ENCODE data around the gene GXYLT1. TPM values are rescaled to one million over a fixed set of nuclear protein-coding genes. Genes with fewer than 3 reads are reported as not detected.
"Not testable (repeated sequence)": the region's sequence is repeated elsewhere in the genome, so short reads cannot be mapped to it uniquely, and the experiment has no call there.

The GXYLT1 gene
- total RNA-seq, 2 experiments from 2014 or later: 7.0 to 8.3 TPM

DNA sequence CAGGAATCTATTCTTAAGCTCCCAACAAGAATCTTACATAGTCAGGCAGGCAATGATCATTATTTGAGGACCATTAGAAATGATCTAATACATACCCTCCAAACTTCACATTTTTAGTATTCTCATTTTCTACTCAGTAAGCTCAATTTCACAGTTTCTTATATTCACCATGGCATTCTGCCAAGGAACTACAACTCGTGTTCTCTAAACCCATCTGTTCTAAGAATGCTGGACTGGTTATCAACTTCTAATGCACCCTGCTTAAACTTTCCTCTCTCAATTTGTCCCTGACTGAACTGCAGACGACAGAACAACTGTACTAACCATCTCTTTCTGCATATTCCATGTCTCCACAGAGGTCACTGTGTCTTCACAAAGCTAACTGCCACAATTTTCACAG lies 58.6 kb downstream of the GXYLT1 start:
- Mint-ChIP-seq H3K27me3 (no peaks in the 10 kb centered on the region), H3K4me1 (ENCODE audit: low read depth) (peaks cover 2% of the 10 kb centered on the region), H3K4me3 (no peak overlapping the region), H3K36me3 (peaks cover 30% of the 10 kb centered on the region), H3K27ac (no peak overlapping the region), H3K9me3 (no peaks in the 10 kb centered on the region)
- CTCF ChIA-PET: interaction anchor here (0.8 kb wide), 1 partner anchor 75 kb away, joined by 3 read pairs; no protein-coding TSS in a partner anchor
- intact Hi-C loops (cut with micrococcal nuclease): no loop called here
- POLR2A ChIA-PET: interaction anchor here (1.0 kb wide), 1 partner anchor 21 kb away, joined by 3 read pairs; no protein-coding TSS in a partner anchor
- no peak for DNase-seq

- Mint-ChIP-seq H3K36me3 (peaks cover 30% of the 10 kb centered on the region), H3K27me3 (no peaks in the 10 kb centered on the region), H3K4me3 (no peak overlapping the region), H3K4me1 (ENCODE audit: low read depth) (peaks cover 2% of the 10 kb centered on the region), H3K9me3 (no peaks in the 10 kb centered on the region), H3K27ac (no peak overlapping the region)
- ChIA-PET CTCF (no interaction called here), POLR2A (no interaction called here)
- no peak for DNase-seq
- intact Hi-C loops (cut with micrococcal nuclease): no loop called here
These were observed 59.1 kb downstream of the GXYLT1 start for GRCh38 chr12:42085594-42085993.

DNA sequence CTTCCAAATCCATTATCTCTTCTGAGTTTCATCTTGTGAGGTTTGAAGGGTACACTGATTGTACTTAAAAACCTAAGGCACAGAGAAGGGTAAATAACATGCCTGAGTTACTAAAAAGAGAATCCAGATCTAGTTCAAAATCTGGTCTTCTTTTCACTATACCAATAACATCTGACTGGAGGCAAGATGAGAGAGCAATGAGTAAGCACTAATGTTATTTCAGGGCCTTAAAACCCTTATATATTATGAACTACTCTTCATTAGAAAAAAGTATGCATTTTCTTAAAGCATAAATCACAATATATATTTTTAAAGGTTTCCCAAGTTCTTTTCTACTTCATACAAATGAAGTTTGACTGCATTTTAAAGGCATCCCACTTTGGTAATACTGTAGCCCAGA lies 60.2 kb downstream of the GXYLT1 start:
- Mint-ChIP-seq H3K9me3 (no peaks in the 10 kb centered on the region), H3K4me1 (ENCODE audit: low read depth) (peaks cover 2% of the 10 kb centered on the region), H3K27me3 (no peaks in the 10 kb centered on the region), H3K36me3 (peaks cover 24% of the 10 kb centered on the region), H3K4me3 (no peak overlapping the region), H3K27ac (no peak overlapping the region)
- intact Hi-C loops (cut with micrococcal nuclease): no loop called here
- CTCF ChIA-PET: no interaction called here
- POLR2A ChIA-PET: no interaction called here
- DNase-seq: no peak

GRCh38 chr12:42076976-42077375 lies 67.7 kb downstream of the GXYLT1 start:
- ChIA-PET CTCF (no interaction called here), POLR2A (no interaction called here)
- Mint-ChIP-seq H3K4me3 (no peak overlapping the region), H3K36me3 (no peaks in the 10 kb centered on the region), H3K27me3 (no peaks in the 10 kb centered on the region), H3K4me1 (ENCODE audit: low read depth) (no peaks in the 10 kb centered on the region), H3K27ac (no peak overlapping the region), H3K9me3 (no peaks in the 10 kb centered on the region)
- DNase-seq: no peak
- intact Hi-C loops (cut with micrococcal nuclease): no loop called here

DNA sequence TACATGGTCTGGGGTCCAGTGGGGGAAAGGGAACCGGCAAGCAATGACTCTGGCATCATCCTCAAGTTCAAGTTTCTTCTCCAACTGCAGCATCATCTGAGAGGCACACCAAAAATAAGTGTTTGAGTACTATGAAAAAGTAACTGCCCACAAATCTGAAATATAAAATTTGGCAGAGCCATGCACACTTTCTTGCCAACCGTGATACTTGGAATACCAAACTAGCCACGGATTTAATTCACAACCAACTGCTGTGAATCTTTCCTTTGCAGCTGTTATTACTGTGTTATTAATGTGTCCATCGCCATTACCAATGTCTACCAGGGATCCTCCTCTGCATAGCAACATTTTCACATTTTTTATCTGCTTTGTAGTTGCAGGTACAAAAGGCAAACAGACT lies 74.6 kb downstream of the GXYLT1 start:
- ChIA-PET CTCF (no interaction called here), POLR2A (no interaction called here)
- H3K4me3 Mint-ChIP-seq: no peak overlapping the region
- no peaks in the 10 kb centered on the region for H3K27me3 Mint-ChIP-seq
- no peaks in the 10 kb centered on the region for H3K36me3 Mint-ChIP-seq
- no peak overlapping the region for H3K27ac Mint-ChIP-seq
- intact Hi-C loops (cut with micrococcal nuclease): no loop called here
- DNase-seq: no peak
- H3K4me1 Mint-ChIP-seq (ENCODE audit: low read depth): no peaks in the 10 kb centered on the region
- no peaks in the 10 kb centered on the region for H3K9me3 Mint-ChIP-seq

- H3K36me3 Mint-ChIP-seq: no peaks in the 10 kb centered on the region
- CTCF ChIA-PET: no interaction called here
- no peak for DNase-seq
- intact Hi-C loops (cut with micrococcal nuclease): no loop called here
- H3K27me3 Mint-ChIP-seq: peaks cover 6% of the 10 kb centered on the region
- POLR2A ChIA-PET: no interaction called here
- no peak overlapping the region for H3K4me3 Mint-ChIP-seq
- H3K4me1 Mint-ChIP-seq (ENCODE audit: low read depth): no peaks in the 10 kb centered on the region
- H3K27ac Mint-ChIP-seq: no peak overlapping the region
- H3K9me3 Mint-ChIP-seq: no peaks in the 10 kb centered on the region
These were observed 85.5 kb downstream of the GXYLT1 start for GRCh38 chr12:42059127-42059526.

DNA sequence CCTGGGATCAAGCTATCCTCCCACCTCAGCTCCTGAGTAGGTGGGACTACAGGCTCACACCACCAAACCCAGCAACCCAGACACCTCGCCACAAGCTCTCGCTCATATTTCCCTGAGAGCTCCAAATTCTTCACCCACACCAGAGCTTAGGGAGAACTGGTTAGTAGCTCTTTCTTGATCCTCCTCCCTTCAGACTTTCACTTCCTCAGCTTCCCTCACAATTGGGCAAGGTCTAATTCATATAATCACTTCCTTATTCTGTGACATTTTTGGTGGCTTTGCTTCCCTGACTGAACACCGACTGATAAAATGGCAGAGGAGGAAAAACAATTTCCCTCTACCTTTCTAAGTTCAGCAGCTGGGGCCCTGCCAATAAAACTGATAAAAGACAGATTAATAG lies 88.5 kb downstream of the GXYLT1 start:
- no peak for DNase-seq
- POLR2A ChIA-PET: no interaction called here
- H3K4me1 Mint-ChIP-seq (ENCODE audit: low read depth): no peaks in the 10 kb centered on the region
- CTCF ChIA-PET: no interaction called here
- no peaks in the 10 kb centered on the region for H3K36me3 Mint-ChIP-seq
- no peak overlapping the region for H3K27ac Mint-ChIP-seq
- no peak overlapping the region for H3K4me3 Mint-ChIP-seq
- H3K27me3 Mint-ChIP-seq: peaks cover 11% of the 10 kb centered on the region
- no peaks in the 10 kb centered on the region for H3K9me3 Mint-ChIP-seq
- intact Hi-C loops (cut with micrococcal nuclease): no loop called here

DNA sequence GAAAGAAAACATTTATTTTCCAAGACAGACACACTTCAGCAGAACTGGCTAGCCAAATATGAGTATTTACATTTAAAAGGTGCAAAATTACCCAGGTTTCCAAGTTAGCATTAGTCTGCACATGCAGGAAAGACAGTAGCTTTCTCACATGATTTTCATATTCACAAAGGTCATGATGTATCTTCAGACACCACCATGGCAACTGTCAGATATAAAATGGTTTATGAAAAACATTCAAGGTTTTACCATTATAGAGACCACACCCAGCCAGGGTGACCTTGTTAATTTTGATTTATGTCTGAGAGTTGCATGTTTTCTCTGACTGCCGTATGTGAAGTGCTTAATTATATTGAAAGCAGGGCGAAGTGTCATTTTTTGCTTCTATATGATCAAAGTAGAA lies 91.2 kb downstream of the GXYLT1 start:
- H3K27me3 Mint-ChIP-seq: peaks cover 11% of the 10 kb centered on the region
- no peaks in the 10 kb centered on the region for H3K4me1 Mint-ChIP-seq (ENCODE audit: low read depth)
- no peaks in the 10 kb centered on the region for H3K9me3 Mint-ChIP-seq
- H3K27ac Mint-ChIP-seq: no peak overlapping the region
- DNase-seq: no peak
- no peak overlapping the region for H3K4me3 Mint-ChIP-seq
- ChIA-PET CTCF (no interaction called here), POLR2A (no interaction called here)
- no peaks in the 10 kb centered on the region for H3K36me3 Mint-ChIP-seq
- intact Hi-C loops (cut with micrococcal nuclease): no loop called here

GRCh38 chr12:42048980-42049379 lies 95.7 kb downstream of the GXYLT1 start:
- H3K36me3 Mint-ChIP-seq; POLR2A ChIA-PET; H3K4me3 Mint-ChIP-seq; DNase-seq; H3K4me1 Mint-ChIP-seq (ENCODE audit: low read depth); intact Hi-C loops (cut with micrococcal nuclease); H3K27me3 Mint-ChIP-seq; H3K27ac Mint-ChIP-seq; CTCF ChIA-PET: not testable (repeated sequence)
- peaks cover 10% of the 10 kb centered on the region for H3K9me3 Mint-ChIP-seq

DNA sequence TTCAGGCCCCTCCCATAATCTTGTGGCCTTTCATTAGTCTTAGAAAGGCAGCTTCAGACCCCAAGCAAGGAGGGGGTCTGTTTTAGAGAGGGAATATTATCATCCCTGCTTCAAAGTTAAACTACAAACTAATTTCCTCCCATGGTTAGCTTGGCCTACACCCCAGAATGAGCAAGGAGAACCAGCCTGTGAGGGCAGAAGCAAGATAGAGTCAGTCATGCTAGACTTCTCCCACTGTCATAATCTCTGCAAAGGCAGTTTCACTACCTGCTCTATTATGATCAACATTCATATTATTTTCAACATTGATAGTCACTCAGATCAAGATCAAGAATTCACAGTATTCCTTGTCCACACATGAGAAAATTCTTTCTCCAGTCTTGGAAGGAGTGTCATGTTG lies 105.1 kb downstream of the GXYLT1 start:
- Mint-ChIP-seq H3K4me1 (ENCODE audit: low read depth) (no peaks in the 10 kb centered on the region), H3K36me3 (no peaks in the 10 kb centered on the region), H3K4me3 (no peak overlapping the region), H3K27ac (no peak overlapping the region), H3K9me3 (no peaks in the 10 kb centered on the region), H3K27me3 (peaks cover 6% of the 10 kb centered on the region)
- ChIA-PET POLR2A (no interaction called here), CTCF (interaction anchor here (1.1 kb wide), 1 partner anchor 16 kb away, joined by 3 read pairs; no protein-coding TSS in a partner anchor)
- intact Hi-C loops (cut with micrococcal nuclease): no loop called here
- DNase-seq: no peak

DNA sequence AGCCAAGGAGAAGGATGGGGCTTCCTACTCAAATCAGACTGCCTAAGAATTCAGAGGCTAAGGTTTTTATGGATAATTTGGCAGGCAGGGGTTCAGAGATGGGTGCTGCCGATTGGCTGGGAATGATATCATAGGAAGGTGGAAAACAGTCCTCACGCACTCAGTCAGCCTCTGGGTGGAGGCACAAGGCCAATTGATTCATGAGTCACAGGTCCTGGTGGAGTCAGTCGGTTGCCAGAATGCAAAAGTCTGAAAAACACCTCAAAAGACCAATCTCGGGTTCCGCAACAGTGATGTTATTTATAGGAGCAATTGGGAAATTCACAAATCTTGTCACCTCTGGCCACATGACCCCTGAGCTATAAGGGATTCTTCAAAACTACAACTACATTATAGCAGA lies 105.5 kb downstream of the GXYLT1 start:
- no peaks in the 10 kb centered on the region for H3K4me1 Mint-ChIP-seq (ENCODE audit: low read depth)
- H3K9me3 Mint-ChIP-seq: no peaks in the 10 kb centered on the region
- no peaks in the 10 kb centered on the region for H3K36me3 Mint-ChIP-seq
- POLR2A ChIA-PET: no interaction called here
- peaks cover 6% of the 10 kb centered on the region for H3K27me3 Mint-ChIP-seq
- no peak overlapping the region for H3K27ac Mint-ChIP-seq
- CTCF ChIA-PET: interaction anchor here (1.1 kb wide), 1 partner anchor 16 kb away, joined by 3 read pairs; no protein-coding TSS in a partner anchor
- no peak overlapping the region for H3K4me3 Mint-ChIP-seq
- intact Hi-C loops (cut with micrococcal nuclease): no loop called here
- no peak for DNase-seq

DNA sequence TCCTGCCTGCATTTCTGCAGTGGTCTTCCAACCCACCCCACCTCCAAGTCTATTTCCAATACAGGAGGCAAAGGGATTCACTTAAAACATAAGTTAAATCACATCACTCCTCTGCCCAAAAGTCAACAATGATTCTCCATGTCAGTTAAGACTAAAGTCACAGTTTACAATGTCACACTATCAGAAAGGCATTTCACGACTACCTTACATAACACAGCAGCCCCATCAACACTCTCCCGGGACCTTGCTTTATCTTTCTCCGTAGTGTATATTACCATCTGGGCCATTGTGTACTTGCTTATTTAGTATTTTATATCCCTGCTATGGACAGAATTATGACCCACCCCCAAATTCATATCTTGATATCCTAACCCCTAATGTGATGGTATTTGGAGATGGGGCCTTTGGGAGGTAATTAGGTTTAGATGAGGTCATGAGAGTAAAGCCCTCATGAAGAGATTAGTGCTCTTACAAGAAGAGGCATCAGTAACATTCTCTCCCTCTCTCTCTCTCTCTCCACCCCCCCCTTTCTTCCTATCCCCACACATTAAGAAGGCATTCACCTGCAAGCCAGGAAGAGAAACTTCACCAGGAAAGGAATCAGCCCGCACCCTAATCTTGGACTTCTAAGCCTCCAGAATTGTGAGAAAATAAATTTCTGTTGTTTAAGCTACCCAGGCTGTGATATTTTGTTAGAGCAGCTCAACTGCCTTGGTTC lies 112.7 kb downstream of the GXYLT1 start:
- H3K4me3 Mint-ChIP-seq: no peak overlapping the region
- H3K36me3 Mint-ChIP-seq: no peaks in the 10 kb centered on the region
- ChIA-PET POLR2A (no interaction called here), CTCF (interaction anchor here (1.4 kb wide), 1 partner anchor 8 kb away, joined by 7 read pairs; no protein-coding TSS in a partner anchor)
- H3K4me1 Mint-ChIP-seq (ENCODE audit: low read depth): no peaks in the 10 kb centered on the region
- no peaks in the 10 kb centered on the region for H3K9me3 Mint-ChIP-seq
- peaks cover 7% of the 10 kb centered on the region for H3K27me3 Mint-ChIP-seq
- intact Hi-C loops (cut with micrococcal nuclease): no loop called here
- no peak for DNase-seq
- no peak overlapping the region for H3K27ac Mint-ChIP-seq

Measured in activated CD4-positive, alpha-beta memory T cell treated with anti-CD3 and anti-CD28 coated beads for 36 hours (primary cell).